AG04449 (cell line): ENCODE measurements around the gene ITPR1.

Experiments
- CTCF ChIA-PET: fragments of 350-600 bp; formaldehyde crosslinking; extraction: SDS; loops from one replicate; lab custom pipeline; 2021; ENCODE audit warnings: antibody characterized with exemption; lab: Yijun Ruan, JAX
- POLR2A ChIA-PET: fragments of 400-600, 350-600 bp; formaldehyde crosslinking; extraction: SDS; loops from one replicate; lab custom pipeline; 2020; ENCODE audit warnings: antibody characterized with exemption, inconsistent platforms; lab: Yijun Ruan, JAX
- DNase-seq: peaks from one replicate; pipeline ENCODE4 v3.0.0-alpha.2; 2010; ENCODE audit warnings: low read depth, low spot score
- H3K4me3 ChIP-seq: 2 replicates; pipeline ENCODE4 v1.5.1; 2011; ENCODE audit warnings: low read depth, mild to moderate bottlenecking, control low read depth, low read length
- TF ChIP-seq, protein P1 (sequence below): IDR thresholded peaks from one replicate; pipeline ENCODE4 v1.5.1; 2011; ENCODE audit warnings: mild to moderate bottlenecking, moderate library complexity, low read length, control low read depth, inconsistent platforms; ENCODE audit not compliant: insufficient read depth; ENCODE audit errors: missing control alignments

The ITPR1 gene

DNA sequence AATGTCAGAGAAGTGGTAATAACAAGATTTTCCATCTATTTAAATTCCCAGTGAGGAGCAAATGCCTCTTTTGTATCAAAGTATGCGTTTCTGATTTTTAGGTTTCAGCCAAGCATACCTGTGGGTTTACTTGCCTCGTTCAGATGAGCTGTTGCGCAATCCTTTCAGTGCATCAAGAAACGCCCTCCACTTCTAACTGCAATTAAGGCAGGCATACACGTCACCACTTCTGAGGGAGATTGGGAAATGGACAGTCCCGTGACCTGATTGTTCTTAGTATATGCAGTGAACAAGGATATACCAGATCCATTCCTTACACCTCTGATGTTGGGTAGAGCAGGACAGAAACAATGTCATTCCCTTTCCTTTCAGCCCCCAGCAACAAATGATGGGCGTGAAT, 219.0 kb downstream of the ITPR1 start:
- no peak for DNase-seq
- CTCF ChIA-PET = interaction anchor here (0.6 to 13.0 kb wide), 69 partner anchors 8 to 564 kb away, joined by 3 to 416 read pairs (median 4); partner anchors contain the start of genes ARL8B, BHLHE40 and EDEM1
- POLR2A ChIA-PET = interaction anchor here (0.6 to 1.4 kb wide), 6 partner anchors 265 to 345 kb away, joined by 3 to 13 read pairs (median 4); partner anchors contain the start of gene BHLHE40

DNA sequence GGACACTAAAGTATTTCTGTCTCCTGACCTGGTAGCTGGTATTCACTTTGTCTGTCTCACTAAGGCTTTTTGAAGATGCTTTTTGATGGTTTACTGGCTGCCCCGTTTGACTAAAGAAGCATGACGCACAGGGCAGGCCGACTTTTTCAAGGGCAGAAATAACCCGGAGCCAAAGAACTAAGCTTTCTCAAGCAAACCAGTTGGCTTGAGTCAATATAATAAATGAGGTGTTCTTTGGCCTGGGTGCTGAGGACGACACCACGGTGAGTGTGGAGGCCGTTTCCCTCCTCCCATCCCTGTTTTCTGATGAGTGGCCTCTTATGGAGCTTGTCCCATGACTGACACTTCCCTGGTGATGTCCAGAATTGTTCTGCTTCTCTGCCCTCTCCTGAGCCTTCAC, 220.9 kb downstream of the ITPR1 start:
- TF ChIP-seq, protein P1, sequence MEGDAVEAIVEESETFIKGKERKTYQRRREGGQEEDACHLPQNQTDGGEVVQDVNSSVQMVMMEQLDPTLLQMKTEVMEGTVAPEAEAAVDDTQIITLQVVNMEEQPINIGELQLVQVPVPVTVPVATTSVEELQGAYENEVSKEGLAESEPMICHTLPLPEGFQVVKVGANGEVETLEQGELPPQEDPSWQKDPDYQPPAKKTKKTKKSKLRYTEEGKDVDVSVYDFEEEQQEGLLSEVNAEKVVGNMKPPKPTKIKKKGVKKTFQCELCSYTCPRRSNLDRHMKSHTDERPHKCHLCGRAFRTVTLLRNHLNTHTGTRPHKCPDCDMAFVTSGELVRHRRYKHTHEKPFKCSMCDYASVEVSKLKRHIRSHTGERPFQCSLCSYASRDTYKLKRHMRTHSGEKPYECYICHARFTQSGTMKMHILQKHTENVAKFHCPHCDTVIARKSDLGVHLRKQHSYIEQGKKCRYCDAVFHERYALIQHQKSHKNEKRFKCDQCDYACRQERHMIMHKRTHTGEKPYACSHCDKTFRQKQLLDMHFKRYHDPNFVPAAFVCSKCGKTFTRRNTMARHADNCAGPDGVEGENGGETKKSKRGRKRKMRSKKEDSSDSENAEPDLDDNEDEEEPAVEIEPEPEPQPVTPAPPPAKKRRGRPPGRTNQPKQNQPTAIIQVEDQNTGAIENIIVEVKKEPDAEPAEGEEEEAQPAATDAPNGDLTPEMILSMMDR = no peak
- POLR2A ChIA-PET = interaction anchor here (0.5 to 0.8 kb wide), 2 partner anchors 262 to 313 kb away, joined by 3 read pairs; no protein-coding TSS in a partner anchor
- no peak overlapping the region for H3K4me3 ChIP-seq
- DNase-seq = no peak
- CTCF ChIA-PET = interaction anchor here (0.7 to 13.0 kb wide), 7 partner anchors 24 to 408 kb away, joined by 3 to 416 read pairs (median 18); partner anchors contain the start of genes ARL8B and BHLHE40

More for the DNA sequence above, 219.0 kb downstream of the ITPR1 start:
- no peak overlapping the region for H3K4me3 ChIP-seq
- TF ChIP-seq, protein P1 = no peak

DNA sequence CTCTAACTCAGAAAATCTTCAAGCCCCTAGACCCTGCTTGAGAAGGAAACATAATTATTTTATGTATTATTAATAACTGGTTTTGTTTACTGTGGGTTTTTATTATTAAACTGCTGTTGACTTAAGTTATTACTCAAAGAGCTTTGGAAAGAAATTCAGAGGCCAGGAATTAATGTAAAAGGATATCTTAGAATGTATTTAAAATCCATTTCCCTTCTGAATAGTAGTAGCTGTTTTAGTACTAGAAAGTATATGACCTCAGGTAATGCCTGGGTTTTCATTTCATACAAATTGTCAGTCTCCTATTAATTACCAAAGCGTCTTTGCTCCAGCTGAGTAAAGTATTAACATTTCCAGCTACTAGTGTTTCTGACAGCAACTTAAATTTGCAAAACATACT, 223.1 kb downstream of the ITPR1 start:
- POLR2A ChIA-PET = interaction anchor here (1.1 to 1.6 kb wide), 4 partner anchors 263 to 310 kb away, joined by 3 to 8 read pairs (median 6); partner anchors contain the start of gene BHLHE40
- DNase-seq = no peak
- H3K4me3 ChIP-seq = no peak overlapping the region
- CTCF ChIA-PET = interaction anchor here (1.2 to 13.0 kb wide), 6 partner anchors 12 to 405 kb away, joined by 3 to 416 read pairs (median 110); partner anchors contain the start of gene BHLHE40
- TF ChIP-seq, protein P1 = no peak

DNA sequence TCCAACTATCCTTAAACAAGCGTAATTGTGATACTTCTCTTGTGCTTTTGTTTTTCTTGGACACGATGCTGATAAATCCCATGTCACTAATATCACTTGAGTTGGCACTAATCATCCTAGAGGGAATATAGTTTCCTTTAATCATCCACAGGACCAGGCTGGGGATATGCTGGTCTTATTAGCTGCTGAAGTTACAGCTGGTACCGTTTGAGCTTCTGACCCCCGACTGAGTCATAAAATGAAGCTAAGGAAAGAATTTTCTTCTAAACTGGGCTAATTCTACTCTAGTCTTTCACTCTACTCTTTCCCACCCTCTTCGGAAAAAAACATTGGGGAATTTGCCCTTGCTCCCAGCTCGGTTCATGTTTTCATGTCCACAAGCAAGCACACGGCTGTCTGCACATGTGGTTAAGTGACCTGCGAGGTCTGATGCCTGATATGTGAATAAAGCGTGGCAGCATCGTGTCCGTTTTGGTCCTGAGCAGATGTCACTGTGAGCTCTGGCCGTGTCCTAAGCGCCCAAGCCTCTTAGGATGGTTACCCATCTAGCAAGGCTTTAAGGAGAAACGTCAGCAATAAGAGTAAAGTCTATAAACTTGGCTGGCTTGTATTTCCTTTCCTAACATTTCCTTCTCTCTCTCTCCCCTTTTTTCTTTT, 223.7 kb downstream of the ITPR1 start:
- no peak overlapping the region for H3K4me3 ChIP-seq
- TF ChIP-seq, protein P1 = no peak
- POLR2A ChIA-PET = interaction anchor here (0.6 to 1.6 kb wide), 5 partner anchors 262 to 321 kb away, joined by 3 to 8 read pairs (median 6); partner anchors contain the start of gene BHLHE40
- CTCF ChIA-PET = interaction anchor here (0.7 to 13.0 kb wide), 7 partner anchors 12 to 405 kb away, joined by 3 to 416 read pairs (median 4); partner anchors contain the start of gene BHLHE40
- no peak for DNase-seq

DNA sequence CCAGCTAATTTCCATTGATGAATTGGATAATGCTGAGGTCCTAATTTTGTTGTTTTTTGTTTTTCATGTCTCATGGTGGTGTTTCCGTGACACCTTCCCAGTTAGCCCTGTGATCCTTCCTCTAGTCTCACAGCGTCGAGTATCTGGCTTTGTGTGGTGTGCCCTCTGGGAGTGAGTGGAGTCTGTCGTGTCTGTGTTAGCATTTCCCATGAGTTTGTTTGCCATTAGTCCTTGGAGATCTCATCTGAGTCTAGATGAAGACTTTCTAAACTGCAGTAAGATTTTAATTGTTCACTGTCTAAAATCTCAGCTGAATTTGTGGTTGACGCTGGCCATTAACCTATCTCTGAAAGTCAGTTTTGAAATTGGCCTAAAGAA, 224.2 kb downstream of the ITPR1 start:
- TF ChIP-seq, protein P1 = no peak
- DNase-seq = no peak
- POLR2A ChIA-PET = interaction anchor here (0.6 to 1.6 kb wide), 4 partner anchors 262 to 320 kb away, joined by 3 to 8 read pairs (median 6); partner anchors contain the start of gene BHLHE40
- CTCF ChIA-PET = interaction anchor here (0.7 to 13.0 kb wide), 6 partner anchors 13 to 338 kb away, joined by 3 to 416 read pairs (median 110); partner anchors contain the start of gene BHLHE40
- no peak overlapping the region for H3K4me3 ChIP-seq
